ENCODE data around the gene ZNF764. TPM values are rescaled to one million over a fixed set of nuclear protein-coding genes. Genes with fewer than 3 reads are reported as not detected.
"Not testable (repeated sequence)": the region's sequence is repeated elsewhere in the genome, so short reads cannot be mapped to it uniquely, and the experiment has no call there.

The ZNF764 gene
- total and polyA plus RNA-seq, 4 donors = 1.6 to 6.8 (median 4.2) TPM

GRCh38 chr16:30523768-30524574 is 34.2 kb downstream of the ZNF764 start:
- Histone ChIP-seq H3K27ac (ENCODE audit: low read depth in 1 of 2, low read length in 2 of 2) (no peak overlapping the region), H3K9ac (ENCODE audit: low read depth in 1 of 2, low read length in 2 of 2) (no peak overlapping the region), H3K4me3 (ENCODE audit: low read depth in 1 of 3, low read length in 3 of 3) (no peak overlapping the region), H3K4me1 (ENCODE audit: control insufficient read depth in 4 of 4, insufficient read depth in 4 of 4, low read length in 3 of 4) (peaks cover 4 to 40% (median 30%) of the 10 kb centered on the region in 4 donors), H3K36me3 (ENCODE audit: control insufficient read depth in 4 of 4, insufficient read depth in 3 of 4, low read depth in 1 of 4, low read length in 3 of 4) (no peaks in the 10 kb centered on the region), H3K27me3 (ENCODE audit: control insufficient read depth in 4 of 4, insufficient read depth in 4 of 4, low read length in 3 of 4) (no peaks in the 10 kb centered on the region), H3K9me3 (ENCODE audit: control insufficient read depth in 4 of 4, low read length in 3 of 4) (no peaks in the 10 kb centered on the region)
- TF ChIP-seq GABPA (IDR thresholded peaks at IDR 0.05 in 1 of 2, conservative IDR thresholded peaks at IDR 0.05 in 1 of 2) = no peak
- TF ChIP-seq RXRA (IDR thresholded peaks at IDR 0.05) = no peak
- no peak for TF ChIP-seq YY1 (IDR thresholded peaks at IDR 0.05)
- no peak for TF ChIP-seq TAF1 (conservative IDR thresholded peaks at IDR 0.05)
- TF ChIP-seq HNF4G (IDR thresholded peaks at IDR 0.05) = no peak
- WGBS = 79% methylated on average over 26 of the region's 26 CpGs
- no peak for DNase-seq (ENCODE audit: low spot score)

- not testable (repeated sequence) for H3K9me3 ChIP-seq (ENCODE audit: control insufficient read depth in 4 of 4, low read length in 3 of 4); H3K4me3 ChIP-seq (ENCODE audit: low read depth in 1 of 3, low read length in 3 of 3); H3K27me3 ChIP-seq (ENCODE audit: control insufficient read depth in 4 of 4, insufficient read depth in 4 of 4, low read length in 3 of 4); H3K36me3 ChIP-seq (ENCODE audit: control insufficient read depth in 4 of 4, insufficient read depth in 3 of 4, low read depth in 1 of 4, low read length in 3 of 4); H3K9ac ChIP-seq (ENCODE audit: low read depth in 1 of 2, low read length in 2 of 2); DNase-seq (ENCODE audit: low spot score)
- WGBS = 88% methylated on average over 12 of the region's 12 CpGs
- H3K27ac ChIP-seq (ENCODE audit: low read depth in 1 of 2, low read length in 2 of 2) = peak overlapping the region; percentile 86 to 89
- H3K4me1 ChIP-seq (ENCODE audit: control insufficient read depth in 4 of 4, insufficient read depth in 4 of 4, low read length in 3 of 4) = peaks cover 4 to 38% (median 25%) of the 10 kb centered on the region in 4 donors
Measured at GRCh38 chr16:30522702-30523463, 35.3 kb downstream of the ZNF764 start.

- no peaks in the 10 kb centered on the region for H3K27me3 ChIP-seq (ENCODE audit: control insufficient read depth in 4 of 4, insufficient read depth in 4 of 4, low read length in 3 of 4)
- no peak for DNase-seq (ENCODE audit: low spot score)
- 38% methylated on average over 11 of the region's 11 CpGs for WGBS
- H3K9me3 ChIP-seq (ENCODE audit: control insufficient read depth in 4 of 4, low read length in 3 of 4) = no peaks in the 10 kb centered on the region
- H3K4me1 ChIP-seq (ENCODE audit: control insufficient read depth in 4 of 4, insufficient read depth in 4 of 4, low read length in 3 of 4) = peaks cover 4 to 32% (median 20%) of the 10 kb centered on the region in 4 donors
- peak overlapping the region; percentile 86 to 89 for H3K27ac ChIP-seq (ENCODE audit: low read depth in 1 of 2, low read length in 2 of 2)
- H3K4me3 ChIP-seq (ENCODE audit: low read depth in 1 of 3, low read length in 3 of 3) = no peak overlapping the region
- H3K9ac ChIP-seq (ENCODE audit: low read depth in 1 of 2, low read length in 2 of 2) = peak overlapping the region in 1 of 2 donors; percentile 45
- peaks cover 0 to 6% (median 4%) of the 10 kb centered on the region in 4 donors for H3K36me3 ChIP-seq (ENCODE audit: control insufficient read depth in 4 of 4, insufficient read depth in 3 of 4, low read depth in 1 of 4, low read length in 3 of 4)
- TF ChIP-seq RXRA (IDR thresholded peaks at IDR 0.05) (peak; percentile 63 to 64), MAX (IDR thresholded peaks at IDR 0.05) (no peak), RAD21 (IDR thresholded peaks at IDR 0.05) (peak; percentile 45 to 67), GABPA (IDR thresholded peaks at IDR 0.05 in 1 of 2, conservative IDR thresholded peaks at IDR 0.05 in 1 of 2) (peak; percentile 66 to 86), CTCF (IDR thresholded peaks at IDR 0.05; ENCODE audit: low read depth, low read length, missing input control) (no peak), HNF4A (conservative IDR thresholded peaks at IDR 0.05) (peak; percentile 71 to 74), JUND (IDR thresholded peaks at IDR 0.05) (peak; percentile 10 to 16), SP1 (IDR thresholded peaks at IDR 0.05) (peak; percentile 69)
Measured at GRCh38 chr16:30521873-30522641, 36.1 kb downstream of the ZNF764 start.
